A673 (cell line): ENCODE data around the gene KAT5. TPM values are rescaled to one million over a fixed set of nuclear protein-coding genes. Genes with fewer than 3 reads are reported as not detected.

ENCODE experiments used
- BruUV-seq: library from RNA; stranded (reverse); fragments of 400-500 nt; replicated peaks from 2 replicates; lab custom pipeline; 2021; lab: Mats Ljungman, UMichigan
- CTCF ChIA-PET: fragments of 300-600 bp; sonication (Branson Sonifier 250); formaldehyde crosslinking; loops from one replicate; lab custom pipeline; 2022; ENCODE audit warnings: antibody characterized with exemption; lab: Charles Lee
- POLR2A ChIA-PET: fragments of 300-600 bp; sonication (Branson Sonifier 250); formaldehyde crosslinking; loops from one replicate; lab custom pipeline; 2022; ENCODE audit warnings: antibody characterized with exemption; ENCODE audit not compliant: low non-redundant PET; lab: Charles Lee
- DNase-seq: peaks from one replicate; pipeline ENCODE4 v3.0.0-alpha.2; 2015; ENCODE audit warnings: low spot score
- H3K27ac ChIP-seq: fragments of 200-600 bp; sonication (generic); 2 replicates; pipeline ENCODE4 v1.5.1; 2016; ENCODE audit warnings: mixed run types, low read depth, mild to moderate bottlenecking, mixed read lengths, antibody characterized with exemption, low read length; ENCODE audit not compliant: poor library complexity, severe bottlenecking
- H3K27me3 ChIP-seq: fragments of 200-600 bp; sonication (generic); replicated peaks from 2 replicates; pipeline ENCODE4 v1.6.1; 2017; ENCODE audit warnings: mixed run types, low read depth, mild to moderate bottlenecking, mixed read lengths, antibody characterized with exemption, low read length; ENCODE audit not compliant: insufficient read depth, poor library complexity
- H3K36me3 ChIP-seq: fragments of 200-600 bp; sonication (generic); 2 replicates; pipeline ENCODE4 v1.6.1; 2016; ENCODE audit warnings: mixed run types, mild to moderate bottlenecking, mixed read lengths, antibody characterized with exemption, low read length; ENCODE audit not compliant: insufficient read depth, poor library complexity, severe bottlenecking
- H3K4me1 ChIP-seq: fragments of 200-600 bp; sonication (generic); 2 replicates; pipeline ENCODE4 v1.6.1; 2017; ENCODE audit warnings: mixed run types, mild to moderate bottlenecking, mixed read lengths, antibody characterized with exemption, low read length; ENCODE audit not compliant: insufficient read depth, poor library complexity, severe bottlenecking
- H3K4me3 ChIP-seq: fragments of 200-600 bp; sonication (generic); 2 replicates; pipeline ENCODE4 v1.5.1; 2016; ENCODE audit warnings: low read depth, mixed run types, mild to moderate bottlenecking, mixed read lengths, low read length; ENCODE audit not compliant: poor library complexity, severe bottlenecking
- H3K9me3 ChIP-seq: fragments of 200-600 bp; sonication (generic); 2 replicates; pipeline ENCODE4 v1.6.1; 2016; ENCODE audit warnings: mixed run types, low read depth, mild to moderate bottlenecking, mixed read lengths, antibody characterized with exemption, low read length; ENCODE audit not compliant: poor library complexity, severe bottlenecking
- EZH2 ChIP-seq: fragments of 200-600 bp; sonication (generic); IDR thresholded peaks from 2 replicates; pipeline ENCODE4 v1.6.1; 2017; ENCODE audit warnings: borderline replicate concordance, low read depth, mild to moderate bottlenecking, mixed read lengths, antibody characterized with exemption, low read length; ENCODE audit not compliant: poor library complexity, severe bottlenecking
- intact Hi-C: fragments of 100-400 bp; cut with micrococcal nuclease; formaldehyde crosslinking; loops from one replicate; pipeline ENCODE4 v1.10.0; 2022; ENCODE audit not compliant: unreplicated experiment
- total RNA-seq: library from RNA; stranded (reverse); gene quantifications from 2 replicates; pipeline ENCODE4 v1.2.3, GENCODE V29; 2021
- TF ChIP-seq, protein P1 (sequence below): fragments of 300-800, 200-600 bp; sonication (generic); conservative IDR thresholded peaks from 2 replicates; pipeline ENCODE4 v1.5.1; 2017; ENCODE audit warnings: low read depth, mild to moderate bottlenecking, antibody characterized with exemption, low read length, moderate library complexity, mixed read lengths

The KAT5 gene
- total RNA-seq, 1 experiment from 2014 or later, result 71.3 TPM

DNA sequence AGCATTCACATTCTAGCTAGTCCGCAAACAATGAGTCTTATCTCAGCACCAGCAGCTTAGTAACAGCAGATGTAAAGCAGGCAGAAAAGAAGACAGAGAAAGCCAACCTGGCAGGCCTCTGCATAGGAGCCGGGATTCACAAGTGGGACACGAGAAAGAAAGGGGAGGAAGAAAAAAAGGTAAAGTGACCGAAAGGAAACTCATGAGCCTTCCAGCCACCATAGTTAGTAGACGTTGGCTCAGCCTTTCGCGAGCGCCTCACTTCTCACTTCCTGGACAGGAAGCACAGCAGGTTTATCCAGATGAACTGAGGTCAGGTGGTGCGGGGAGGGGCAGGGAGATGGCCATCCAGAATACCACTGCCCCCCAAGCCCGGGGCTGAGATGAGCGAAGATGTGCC is 19.7 kb upstream of the KAT5 start:
- H3K27me3 ChIP-seq, result no peaks in the 10 kb centered on the region
- TF ChIP-seq EZH2, result no peak
- TF ChIP-seq, protein P1, sequence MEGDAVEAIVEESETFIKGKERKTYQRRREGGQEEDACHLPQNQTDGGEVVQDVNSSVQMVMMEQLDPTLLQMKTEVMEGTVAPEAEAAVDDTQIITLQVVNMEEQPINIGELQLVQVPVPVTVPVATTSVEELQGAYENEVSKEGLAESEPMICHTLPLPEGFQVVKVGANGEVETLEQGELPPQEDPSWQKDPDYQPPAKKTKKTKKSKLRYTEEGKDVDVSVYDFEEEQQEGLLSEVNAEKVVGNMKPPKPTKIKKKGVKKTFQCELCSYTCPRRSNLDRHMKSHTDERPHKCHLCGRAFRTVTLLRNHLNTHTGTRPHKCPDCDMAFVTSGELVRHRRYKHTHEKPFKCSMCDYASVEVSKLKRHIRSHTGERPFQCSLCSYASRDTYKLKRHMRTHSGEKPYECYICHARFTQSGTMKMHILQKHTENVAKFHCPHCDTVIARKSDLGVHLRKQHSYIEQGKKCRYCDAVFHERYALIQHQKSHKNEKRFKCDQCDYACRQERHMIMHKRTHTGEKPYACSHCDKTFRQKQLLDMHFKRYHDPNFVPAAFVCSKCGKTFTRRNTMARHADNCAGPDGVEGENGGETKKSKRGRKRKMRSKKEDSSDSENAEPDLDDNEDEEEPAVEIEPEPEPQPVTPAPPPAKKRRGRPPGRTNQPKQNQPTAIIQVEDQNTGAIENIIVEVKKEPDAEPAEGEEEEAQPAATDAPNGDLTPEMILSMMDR, result no peak
- ChIA-PET POLR2A (interaction anchor here (0.7 kb wide), 1 partner anchor 9 kb away, joined by 7 read pairs; no protein-coding TSS in a partner anchor), CTCF (interaction anchor here (0.7 kb wide), 1 partner anchor 33 kb away, joined by 3 read pairs; no protein-coding TSS in a partner anchor)
- H3K9me3 ChIP-seq, result no peaks in the 10 kb centered on the region
- H3K4me3 ChIP-seq, result no peak overlapping the region
- intact Hi-C loops, result no loop called here
- DNase-seq, result no peak
- no peak overlapping the region for H3K27ac ChIP-seq
- no peaks in the 10 kb centered on the region for H3K36me3 ChIP-seq
- H3K4me1 ChIP-seq, result no peaks in the 10 kb centered on the region
- BruUV-seq, result no TSS peak

DNA sequence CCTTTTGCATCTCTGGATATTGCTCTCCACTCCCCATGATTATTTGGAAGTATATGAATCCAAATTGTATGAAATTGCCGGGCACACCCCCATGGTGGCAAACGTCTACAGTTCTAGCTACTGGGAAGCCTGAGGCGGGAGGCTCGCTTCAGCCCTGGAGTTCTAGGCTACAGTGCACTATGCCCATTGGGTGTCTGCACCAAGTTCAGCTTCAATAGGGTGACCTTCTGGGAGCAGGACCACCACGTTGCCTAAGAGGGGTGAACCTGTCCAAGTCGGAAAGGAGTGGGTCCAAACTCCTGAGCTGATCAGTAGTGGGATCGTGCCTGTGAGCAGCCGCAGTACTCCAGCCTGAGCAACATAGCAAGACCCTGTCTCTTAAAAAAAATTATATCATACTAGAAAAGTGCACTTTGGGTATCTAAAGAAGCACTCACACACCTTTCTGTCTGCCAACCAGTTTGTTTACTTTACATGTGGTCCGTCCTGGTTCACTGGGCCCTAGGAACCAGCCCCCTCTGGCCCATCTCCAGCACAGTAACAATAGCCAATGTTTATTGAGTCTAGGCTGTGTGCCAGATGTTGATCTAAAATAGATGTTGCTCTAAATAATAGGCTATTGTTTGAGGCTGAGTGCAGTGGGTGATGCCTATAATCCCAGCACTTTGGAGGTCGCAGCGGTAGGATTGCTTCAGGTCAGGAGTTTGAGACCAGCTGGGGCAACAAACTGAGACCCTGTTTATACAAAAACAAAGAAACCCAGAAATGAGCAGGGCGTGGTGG is 16.4 kb upstream of the KAT5 start:
- ChIA-PET CTCF (no interaction called here), POLR2A (no interaction called here)
- Histone ChIP-seq H3K36me3 (no peaks in the 10 kb centered on the region), H3K27ac (no peak overlapping the region), H3K9me3 (no peaks in the 10 kb centered on the region), H3K4me1 (no peaks in the 10 kb centered on the region), H3K4me3 (no peak overlapping the region), H3K27me3 (no peaks in the 10 kb centered on the region)
- no peak for TF ChIP-seq EZH2
- TF ChIP-seq, protein P1, result no peak
- no peak for DNase-seq
- no TSS peak for BruUV-seq
- intact Hi-C loops, result no loop called here

DNA sequence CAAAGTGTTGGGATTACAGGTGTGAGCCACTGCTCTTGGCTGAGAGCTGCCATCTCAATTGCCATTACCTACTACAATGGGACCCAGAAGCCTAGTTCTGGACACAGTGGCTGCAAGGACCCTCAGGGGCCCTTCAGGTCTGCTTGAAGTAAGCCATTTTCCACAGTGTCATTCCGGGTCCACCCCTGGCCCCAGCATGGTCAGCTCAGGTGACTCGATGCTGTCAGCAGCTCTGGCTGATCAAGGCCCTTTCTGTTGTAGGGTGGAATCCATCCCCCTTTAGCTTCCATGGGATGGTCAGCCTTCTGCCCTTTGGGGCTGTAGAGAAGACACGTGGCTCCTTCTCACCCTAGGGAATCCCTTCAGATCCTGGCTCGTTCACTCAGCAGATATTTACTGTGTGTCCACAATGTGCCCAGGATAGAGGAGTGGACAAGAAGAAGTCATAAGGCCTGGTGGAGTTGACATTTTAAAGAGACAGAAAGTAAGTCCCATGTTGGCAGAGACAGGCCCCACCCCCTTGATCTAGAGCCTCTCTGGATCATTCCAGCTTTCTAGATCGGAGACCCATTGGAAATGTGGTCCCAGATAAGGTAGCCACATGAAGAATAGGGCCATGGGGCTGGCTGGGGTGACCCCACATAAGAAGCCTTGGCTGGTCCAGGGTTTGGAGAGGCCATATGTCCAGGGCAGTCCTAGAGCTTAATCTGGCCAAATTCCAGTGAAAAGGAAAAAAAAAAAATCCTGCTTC is 15.1 kb upstream of the KAT5 start:
- TF ChIP-seq EZH2, result no peak
- TF ChIP-seq, protein P1, result no peak
- H3K27ac ChIP-seq, result no peak overlapping the region
- no peaks in the 10 kb centered on the region for H3K27me3 ChIP-seq
- H3K9me3 ChIP-seq, result no peaks in the 10 kb centered on the region
- BruUV-seq, result no TSS peak
- no peaks in the 10 kb centered on the region for H3K4me1 ChIP-seq
- DNase-seq, result no peak
- no peak overlapping the region for H3K4me3 ChIP-seq
- CTCF ChIA-PET, result interaction anchor here (0.6 kb wide), 1 partner anchor 8 kb away, joined by 12 read pairs; no protein-coding TSS in a partner anchor
- POLR2A ChIA-PET, result no interaction called here
- intact Hi-C loops, result no loop called here
- no peaks in the 10 kb centered on the region for H3K36me3 ChIP-seq
